GM18499 (cell line): Measurements from ENCODE around the gene PLEKHH1.

Source experiments
- ATAC-seq: cut with Tn5 transposase; IDR thresholded peaks from one replicate; pipeline ENCODE4 v1.9.1; 2021; ENCODE audit warnings: moderate number of reproducible peaks; ENCODE audit not compliant: insufficient read depth, unreplicated experiment

Gene PLEKHH1

DNA sequence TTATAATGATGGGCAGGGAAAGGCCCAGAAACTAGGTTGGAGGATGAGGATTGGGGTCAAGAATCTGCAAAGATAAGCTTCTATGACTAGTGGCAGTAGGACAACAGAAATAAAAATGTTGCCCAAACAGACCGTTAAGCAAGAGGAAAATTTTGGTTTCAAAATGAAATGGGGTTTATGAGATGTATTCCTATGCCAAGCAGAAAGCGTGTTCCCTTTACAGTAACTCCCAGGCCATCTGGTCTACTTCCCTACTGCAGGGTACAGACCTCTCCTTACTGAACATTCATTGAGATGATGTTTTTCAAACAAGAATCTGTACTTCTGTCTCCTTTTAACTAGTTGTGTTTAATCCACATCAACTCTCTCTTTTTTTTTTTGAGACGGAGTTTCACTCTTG, 24.1 kb upstream of the PLEKHH1 start:
- ATAC-seq, result no peak

GRCh38 chr14:67510121-67510520, 23.0 kb upstream of the PLEKHH1 start:
- ATAC-seq, result no peak

GRCh38 chr14:67510836-67511235, 22.3 kb upstream of the PLEKHH1 start:
- ATAC-seq, result no peak

DNA sequence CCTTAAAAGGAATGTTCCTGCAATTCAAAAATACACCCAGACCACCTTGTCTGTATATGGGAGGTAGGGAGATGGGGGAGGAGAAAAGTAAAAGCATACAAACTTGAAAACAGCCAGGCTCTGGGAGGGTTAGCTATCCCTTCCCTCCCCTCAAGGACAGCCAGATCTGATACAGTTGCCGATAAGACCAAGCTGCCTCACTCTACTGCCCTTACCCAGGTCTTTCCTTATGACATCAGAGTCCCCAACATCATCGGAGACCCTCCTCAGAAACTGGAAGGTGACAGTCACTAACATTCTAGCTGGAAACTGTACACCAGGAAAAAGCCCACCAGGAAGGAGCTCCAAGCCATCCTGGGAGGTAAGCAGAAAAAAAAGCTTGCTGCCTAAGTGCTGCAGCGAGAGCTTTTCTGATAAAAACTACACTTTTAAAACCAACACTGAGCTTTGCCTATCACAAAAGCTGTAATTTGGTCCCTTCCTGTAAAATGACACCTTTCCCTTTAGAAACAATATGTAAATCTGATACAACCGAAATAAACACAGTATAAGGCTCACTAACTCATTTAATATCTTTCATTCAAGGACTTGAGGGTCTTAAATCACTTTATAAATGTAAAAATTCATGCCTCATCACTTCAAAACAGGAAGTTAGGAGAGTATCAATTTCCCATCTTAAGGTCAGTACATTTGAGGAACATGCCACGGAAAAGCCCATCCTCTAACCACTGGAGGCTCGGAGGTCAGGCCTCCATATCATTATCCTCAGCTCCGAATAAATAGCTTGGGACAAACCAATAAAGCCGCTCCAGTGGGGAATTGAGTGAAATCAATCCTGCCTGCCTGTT, 20.4 kb upstream of the PLEKHH1 start:
- ATAC-seq, result no peak

DNA sequence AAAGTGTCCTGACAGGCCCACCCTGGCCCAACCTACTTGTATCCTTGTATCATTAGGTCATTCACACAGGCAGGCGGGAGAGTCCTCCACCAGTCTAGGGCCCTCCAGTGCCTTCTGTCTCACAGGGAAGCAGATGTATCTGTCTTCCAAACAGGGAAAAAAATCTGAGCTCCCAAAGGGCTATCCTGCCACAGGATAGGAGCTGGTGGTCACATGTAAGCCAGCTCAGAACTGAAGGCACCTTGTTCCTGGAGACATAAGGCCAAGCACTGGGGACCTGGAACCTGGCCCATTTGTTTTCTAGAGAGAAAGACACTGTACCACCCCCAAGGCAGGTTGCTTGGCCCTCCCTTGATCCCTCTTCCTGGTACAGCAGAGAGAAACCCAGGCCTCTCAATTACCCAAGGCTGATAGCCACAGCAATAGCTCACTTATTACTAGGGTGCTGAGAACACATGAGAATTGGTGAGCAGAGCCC, 19.4 kb upstream of the PLEKHH1 start:
- ATAC-seq, result no peak

GRCh38 chr14:67514203-67514607, 18.9 kb upstream of the PLEKHH1 start:
- ATAC-seq, result no peak

- ATAC-seq, result no peak
These were observed 18.3 kb upstream of the PLEKHH1 start for GRCh38 chr14:67514650-67515385.

DNA sequence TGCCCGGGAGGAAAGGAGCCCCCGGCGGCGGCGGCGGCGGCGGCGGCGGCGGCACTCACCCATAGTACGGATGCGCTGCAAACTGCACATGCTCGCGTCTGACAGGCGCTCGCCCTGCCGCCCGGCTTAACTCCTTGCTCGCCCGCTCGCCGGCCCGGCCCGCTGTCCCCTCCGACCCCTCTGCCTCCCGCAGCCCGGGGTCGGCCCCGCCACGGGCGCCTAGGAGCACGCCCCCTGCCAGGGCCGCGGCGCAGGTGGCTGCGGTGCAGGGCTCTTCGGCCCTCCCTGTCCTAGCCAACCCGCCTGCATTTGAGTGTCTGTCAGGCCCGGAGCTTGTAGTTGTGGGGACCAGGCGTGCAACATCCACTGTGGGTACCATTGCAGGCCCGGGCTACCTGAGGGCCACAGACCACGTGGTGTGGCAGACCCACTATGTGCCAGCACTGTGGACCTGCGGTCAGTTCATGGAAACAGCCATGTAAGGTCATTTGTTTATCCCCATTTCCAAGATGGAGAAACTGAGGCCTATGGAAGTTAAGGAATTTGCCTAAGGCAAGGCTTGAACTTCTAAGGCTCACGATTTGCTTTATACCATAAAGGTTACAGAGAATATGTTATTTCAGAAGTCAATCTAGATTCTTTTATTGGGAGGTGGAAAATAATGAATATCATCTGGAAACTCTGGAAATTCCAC, 17.6 kb upstream of the PLEKHH1 start:
- ATAC-seq, result no peak

GRCh38 chr14:67516676-67517075, 16.4 kb upstream of the PLEKHH1 start:
- ATAC-seq, result no peak

DNA sequence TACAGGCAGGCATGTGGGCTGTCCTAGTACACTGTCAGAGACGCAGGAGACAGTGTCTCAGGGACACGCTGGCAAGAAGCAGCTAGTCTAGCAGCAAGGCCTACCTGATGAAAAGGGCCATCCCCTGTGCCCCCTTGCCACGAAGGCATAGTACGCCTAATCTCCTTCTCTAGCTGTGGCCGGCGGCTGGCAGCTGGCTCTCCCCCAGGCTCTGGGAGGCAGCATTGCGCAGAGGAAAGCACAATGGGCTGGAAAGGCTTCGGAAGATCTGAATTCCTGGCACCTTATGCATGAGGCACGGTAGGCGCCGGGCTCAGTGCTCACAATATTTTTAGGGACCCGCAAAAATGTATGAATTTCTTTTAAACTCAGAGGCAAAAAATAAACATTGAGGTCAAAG, 16.0 kb upstream of the PLEKHH1 start:
- ATAC-seq, result no peak

DNA sequence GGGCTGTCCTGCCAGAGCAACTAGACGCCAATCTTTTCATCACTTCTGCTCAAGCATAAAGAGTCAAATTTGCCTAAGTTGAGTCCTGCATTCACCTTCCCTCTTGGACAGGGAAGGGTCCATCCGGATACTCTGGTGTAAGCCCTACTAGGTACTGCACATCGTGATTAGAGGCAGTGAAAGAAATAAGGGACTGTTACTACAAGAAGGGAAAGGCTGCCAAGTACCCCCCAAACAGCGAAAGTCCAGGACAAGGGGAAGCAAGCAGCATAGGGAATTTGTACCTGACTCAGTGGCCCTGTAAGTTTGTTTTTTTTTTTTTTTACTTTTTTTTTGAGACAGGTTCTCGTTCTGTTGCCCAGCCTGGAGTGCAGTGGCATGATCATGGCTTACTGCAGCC, 13.7 kb upstream of the PLEKHH1 start:
- no peak for ATAC-seq

DNA sequence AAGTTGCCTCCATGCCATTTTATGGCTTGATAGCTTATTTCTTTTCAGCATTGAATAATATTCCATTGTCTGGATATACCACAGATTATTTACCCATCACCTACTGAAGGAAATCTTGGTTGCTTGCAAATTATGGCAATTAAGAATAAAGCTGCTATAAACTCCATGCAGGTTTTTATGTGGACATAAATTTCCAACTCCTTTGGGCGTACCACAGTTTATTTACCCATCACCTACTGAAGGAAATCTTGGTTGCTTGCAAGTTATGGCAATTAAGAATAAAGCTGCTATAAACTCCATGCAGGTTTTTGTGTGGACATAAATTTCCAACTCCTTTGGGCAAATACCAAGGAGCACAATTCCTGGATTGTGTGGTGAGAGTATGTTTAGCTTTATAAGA, 12.6 kb upstream of the PLEKHH1 start:
- no peak for ATAC-seq

DNA sequence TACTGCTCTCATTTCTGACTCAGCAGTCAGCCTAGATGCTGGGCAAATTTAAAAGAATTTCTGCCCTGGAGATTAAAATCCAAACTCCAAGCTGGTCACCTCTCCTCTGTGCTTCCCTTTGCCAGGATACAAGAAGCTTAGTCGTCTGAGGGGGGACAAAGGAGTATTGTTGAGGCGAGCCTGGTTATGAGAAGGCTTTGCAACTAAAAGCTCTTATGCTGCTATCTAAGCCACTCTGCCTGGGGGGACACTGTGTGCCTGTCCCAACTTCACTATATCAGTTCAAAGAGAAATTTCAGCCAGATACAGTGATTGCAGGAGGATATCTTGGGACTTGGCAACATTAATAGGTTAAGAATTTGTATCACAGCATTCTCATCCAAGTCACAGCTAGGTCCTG, 10.8 kb upstream of the PLEKHH1 start:
- no peak for ATAC-seq

DNA sequence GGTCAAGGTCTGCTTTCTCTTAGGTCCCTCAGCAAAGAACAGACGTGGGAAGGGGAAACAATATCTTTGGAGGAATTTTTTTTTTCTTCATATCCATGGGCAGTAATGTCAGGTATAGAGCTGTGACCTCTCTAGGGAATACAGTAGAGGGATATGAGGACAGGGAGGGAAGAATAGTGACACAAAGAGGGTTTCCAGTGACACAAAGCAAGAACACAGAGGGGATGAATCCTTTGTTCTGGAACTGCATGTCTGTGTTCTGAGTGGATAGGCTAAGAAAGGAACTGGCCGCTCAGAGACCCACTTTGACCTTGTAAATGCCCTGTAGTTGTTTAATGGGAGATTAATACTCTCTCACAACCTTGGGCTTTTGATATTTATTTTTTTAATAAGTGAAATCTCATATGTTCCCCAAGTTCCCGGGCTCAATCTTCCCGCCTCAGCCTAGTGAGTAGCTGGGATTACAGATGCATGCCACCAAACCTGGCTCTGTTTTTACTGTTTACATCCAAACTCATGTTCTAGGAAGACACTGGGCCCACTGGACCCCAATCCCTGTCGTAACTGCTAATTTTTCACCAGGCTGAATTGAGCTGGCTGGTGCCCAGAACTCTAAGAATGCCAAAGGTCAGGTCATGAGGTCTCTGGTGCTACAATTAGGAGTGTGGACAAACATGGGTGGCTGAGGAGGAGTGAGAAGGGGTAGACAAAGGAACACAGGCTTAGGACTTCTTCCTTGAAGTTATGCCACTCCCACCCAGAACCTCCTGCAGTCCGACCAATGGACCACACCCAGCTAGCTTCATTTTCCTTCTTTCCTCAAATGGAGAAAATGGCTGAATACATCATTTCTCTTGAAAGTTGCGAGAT, 9.1 kb upstream of the PLEKHH1 start:
- no peak for ATAC-seq

DNA sequence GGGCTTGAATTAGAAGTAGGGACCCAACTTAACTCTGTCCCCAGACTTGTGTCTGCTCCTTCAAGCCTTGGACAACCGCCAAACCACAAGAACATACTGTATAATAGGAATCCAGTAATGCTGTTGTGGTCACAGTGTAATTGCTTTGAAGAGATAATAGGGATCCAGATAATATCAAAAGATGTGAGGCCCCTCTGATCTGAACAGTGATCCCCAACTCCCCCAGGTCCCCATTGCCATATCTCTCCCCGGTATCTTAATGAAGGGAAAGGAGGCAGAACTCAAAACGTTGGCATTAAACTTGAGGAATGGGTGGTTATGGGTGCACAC, 8.5 kb upstream of the PLEKHH1 start:
- no peak for ATAC-seq

- no peak for ATAC-seq
These were observed 7.7 kb upstream of the PLEKHH1 start for GRCh38 chr14:67525389-67525788.

DNA sequence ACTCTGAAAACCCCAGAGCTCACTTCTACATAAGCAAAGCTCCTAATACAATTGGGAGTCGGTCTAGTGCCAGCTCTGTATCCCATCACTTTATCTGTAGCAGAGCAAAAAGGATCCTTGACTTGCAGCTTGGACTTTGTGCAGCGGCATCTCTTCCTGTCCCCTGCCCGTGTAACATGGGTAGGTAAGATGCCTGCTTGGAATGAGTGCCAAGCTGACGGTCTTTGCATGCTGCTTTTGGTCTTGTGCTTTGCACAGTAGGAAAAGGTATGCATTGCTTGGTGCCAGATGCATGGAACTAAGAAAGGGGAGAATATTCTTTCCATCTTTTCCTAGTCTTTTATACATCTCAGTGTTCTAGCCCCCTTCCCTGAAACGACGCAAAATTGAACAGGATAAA, 6.9 kb upstream of the PLEKHH1 start:
- ATAC-seq, result no peak

GRCh38 chr14:67526676-67527459, 6.2 kb upstream of the PLEKHH1 start:
- ATAC-seq, result no peak

- no peak for ATAC-seq
These were observed 5.3 kb upstream of the PLEKHH1 start for GRCh38 chr14:67527756-67528155.
